Regular cardiac myocyte (primary cell): Measurements from ENCODE around the gene CHTF8. TPM values are rescaled to one million over a fixed set of nuclear protein-coding genes. Genes with fewer than 3 reads are reported as not detected.

ENCODE experiments used
- total RNA-seq: library from RNA; depleted of rRNA; stranded (reverse); fragments of >200 nt; gene quantifications from 2 replicates; pipeline ENCODE4 v1.2.3, GENCODE V29; 2014

Gene CHTF8
- 42.3 and 46.8 TPM in 2 replicates for total RNA-seq

GRCh38 chr16:69132424-69133252, at the start of gene CHTF8, which contains the start of gene UTP4:
Gene CHTF8, minus strand, starts transcription at chr16:69132588. Its CDS starts 11,130 bp downstream, at chr16:69121458.
Gene UTP4, plus strand, starts transcription at chr16:69132649. Its CDS starts 811 bp downstream, at chr16:69133460.

DNA sequence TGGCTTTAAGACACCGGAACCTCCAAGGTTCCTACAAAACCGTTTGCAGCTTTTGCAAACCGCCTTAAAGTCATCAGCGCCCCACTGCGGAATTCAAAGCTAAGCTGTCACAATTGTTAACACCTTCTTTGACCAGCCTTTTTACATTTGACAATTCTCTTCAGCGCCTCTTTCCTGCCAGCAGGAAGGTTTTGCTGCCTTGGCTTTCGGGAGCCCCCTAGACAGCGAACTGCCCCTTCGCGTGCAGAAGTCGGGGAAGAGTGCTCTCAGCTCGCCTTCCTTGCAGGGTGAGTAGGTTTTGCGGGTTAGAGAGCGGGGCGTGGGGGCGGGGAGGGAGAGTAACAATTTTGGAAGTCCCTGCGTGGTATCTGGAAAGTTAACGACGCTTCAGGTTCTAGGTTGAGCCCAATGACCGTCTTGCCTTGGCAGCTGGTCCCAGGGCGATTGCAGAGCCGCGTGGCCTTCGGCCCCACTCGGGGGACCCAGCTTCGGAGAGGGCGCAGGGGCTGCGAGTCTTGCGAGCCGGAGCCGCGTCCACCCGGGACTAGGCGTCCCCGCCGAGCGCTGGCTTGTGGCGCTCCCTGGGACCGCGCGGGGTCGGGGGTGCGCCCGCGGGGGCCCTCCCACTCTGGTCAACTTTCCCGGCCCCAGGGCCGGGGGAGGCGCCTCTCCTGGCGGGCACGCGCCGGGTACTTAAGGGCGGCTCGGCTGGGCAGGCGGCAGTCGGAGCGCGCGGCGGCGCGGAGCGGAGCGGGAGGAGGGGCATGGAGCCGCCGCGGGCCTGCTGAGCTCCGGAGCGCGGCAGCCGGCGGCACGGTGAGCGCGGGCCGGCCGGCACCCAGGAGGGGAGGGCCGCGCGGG, 26.7 kb downstream of the CHTF8 start, which contains the start of gene HAS3:
TSS of gene HAS3 (plus strand) at position 153 of the 861 bp plus-strand sequence. CDS start 3,743 bp downstream, outside the sequence.

Other genes with a start within 250 kb of the CHTF8 start
- 2.7 and 5.6 TPM in 2 replicates for gene HAS3, start 26.9 kb downstream of the CHTF8 start, total RNA-seq
- gene UTP4, start 61 bp upstream of the CHTF8 start, total RNA-seq: 15.2 and 33.4 TPM in 2 replicates
- 27.9 and 35.3 TPM in 2 replicates for gene SNTB2, start 54.6 kb upstream of the CHTF8 start, total RNA-seq
- gene VPS4A, start 178.8 kb upstream of the CHTF8 start, total RNA-seq: 26.8 and 55.6 TPM in 2 replicates
- gene PDF, start 198.0 kb upstream of the CHTF8 start, total RNA-seq: 6.2 and 15.7 TPM in 2 replicates
- gene COG8, start 207.0 kb upstream of the CHTF8 start, total RNA-seq: 45.6 and 48.8 TPM in 2 replicates
- 17.5 and 40.5 TPM in 2 replicates for gene NIP7, start 207.2 kb upstream of the CHTF8 start, total RNA-seq
- not detected in 2 replicates for gene TMED6, start 219.2 kb upstream of the CHTF8 start, total RNA-seq